ENCODE measurements around the gene HSD17B14.
"Not testable (repeated sequence)": the region's sequence is repeated elsewhere in the genome, so short reads cannot be mapped to it uniquely, and the experiment has no call there.

HSD17B14 gene

DNA sequence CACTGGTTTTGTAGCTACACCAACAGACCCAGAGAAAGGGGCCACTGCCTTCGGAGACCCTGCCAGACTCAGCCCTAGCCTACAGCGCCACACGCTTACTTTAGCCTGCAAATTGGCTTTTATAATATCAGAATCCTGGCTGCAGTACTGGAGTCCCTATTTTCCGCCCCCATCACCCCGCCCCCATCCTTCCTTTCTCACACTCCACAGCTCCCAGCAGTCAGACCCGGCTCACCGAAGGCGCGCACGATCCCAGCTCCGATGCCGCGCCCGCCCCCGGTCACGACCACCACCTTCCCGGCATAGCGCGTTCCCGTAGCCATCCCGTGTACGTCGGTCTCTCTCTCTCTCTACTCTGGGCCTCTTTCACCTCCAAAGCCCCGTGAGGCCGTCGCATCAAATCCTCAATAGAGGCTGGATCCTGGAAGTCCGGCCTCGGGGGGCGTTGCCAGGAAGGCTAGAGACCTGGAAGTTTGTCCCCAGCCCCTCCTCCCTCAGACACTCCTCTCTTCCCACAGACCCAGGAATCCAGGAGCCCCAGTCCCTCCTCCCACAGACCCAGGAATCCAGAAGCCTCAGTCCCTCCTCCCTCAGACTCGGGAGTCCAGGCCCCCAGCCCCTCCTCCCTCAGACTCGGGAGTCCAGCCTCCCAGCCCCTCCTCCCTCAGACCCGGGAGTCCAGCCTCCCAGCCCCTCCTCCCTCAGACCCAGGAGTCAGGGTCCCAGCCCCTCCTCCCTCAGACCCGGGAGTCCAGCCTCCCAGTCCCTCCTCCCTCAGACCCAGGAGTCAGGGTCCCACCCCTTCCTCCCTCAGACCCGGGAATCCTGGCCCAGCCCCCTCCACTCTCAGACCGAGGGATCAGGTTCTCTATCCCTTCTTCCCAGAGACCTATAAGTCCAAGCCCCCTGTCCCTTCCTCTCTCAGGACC lies at the start of gene HSD17B14:
Gene HSD17B14 (minus strand): TSS at position 403 of the 929 bp plus-strand sequence. CDS start 80 bp downstream, at position 323.
- DNase-seq: peak; percentile 44

GRCh38 chr19:48883726-48884125 lies 47.4 kb upstream of the HSD17B14 start:
- no peak for DNase-seq

DNA sequence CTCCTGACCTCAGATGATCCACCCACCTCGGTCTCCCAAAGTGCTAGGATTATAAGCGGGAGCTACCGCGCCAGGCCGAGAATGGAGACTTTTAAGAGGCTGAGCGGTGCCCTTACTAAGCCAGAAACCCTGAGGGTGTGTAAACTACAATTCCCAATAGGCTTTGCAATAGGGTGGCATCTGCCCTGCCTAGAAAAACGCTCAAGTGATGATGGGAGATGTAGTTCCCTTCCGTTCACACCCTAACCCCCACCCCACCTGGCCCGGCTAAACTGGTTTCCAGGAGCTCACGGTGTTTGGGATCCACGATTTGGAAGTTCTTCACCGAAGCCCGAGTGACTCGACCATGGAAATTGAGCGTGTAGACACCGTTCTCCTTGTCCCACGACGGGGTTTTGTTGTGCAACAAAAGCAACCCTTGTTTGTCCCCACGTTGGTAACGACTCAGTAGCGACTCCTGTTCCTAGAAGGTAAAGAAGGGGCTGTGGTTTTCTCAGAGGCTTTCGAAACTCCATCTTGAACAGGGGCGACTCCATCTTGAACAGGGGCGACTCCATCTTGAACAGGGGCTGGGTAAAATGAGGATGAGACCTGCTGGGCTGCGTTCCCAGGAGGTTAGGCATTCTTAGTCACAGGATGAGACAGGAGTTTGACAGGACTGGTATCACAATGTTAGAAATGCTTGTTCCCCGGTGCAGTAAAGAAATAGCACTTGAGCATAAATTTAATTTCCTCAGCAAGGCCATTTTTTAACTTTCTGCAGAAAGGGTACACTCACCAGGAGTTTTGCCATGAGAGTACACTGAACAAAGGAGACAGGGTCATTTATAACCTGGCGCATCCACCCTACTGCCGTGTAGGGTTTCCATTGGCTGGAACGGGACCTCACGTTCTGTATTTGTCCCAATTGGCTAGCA lies 45.7 kb upstream of the HSD17B14 start:
- peak; percentile 3 for DNase-seq

GRCh38 chr19:48879696-48880095 lies 43.4 kb upstream of the HSD17B14 start:
- DNase-seq: not testable (repeated sequence)

GRCh38 chr19:48879025-48879637 lies 42.8 kb upstream of the HSD17B14 start:
- DNase-seq: no peak

DNA sequence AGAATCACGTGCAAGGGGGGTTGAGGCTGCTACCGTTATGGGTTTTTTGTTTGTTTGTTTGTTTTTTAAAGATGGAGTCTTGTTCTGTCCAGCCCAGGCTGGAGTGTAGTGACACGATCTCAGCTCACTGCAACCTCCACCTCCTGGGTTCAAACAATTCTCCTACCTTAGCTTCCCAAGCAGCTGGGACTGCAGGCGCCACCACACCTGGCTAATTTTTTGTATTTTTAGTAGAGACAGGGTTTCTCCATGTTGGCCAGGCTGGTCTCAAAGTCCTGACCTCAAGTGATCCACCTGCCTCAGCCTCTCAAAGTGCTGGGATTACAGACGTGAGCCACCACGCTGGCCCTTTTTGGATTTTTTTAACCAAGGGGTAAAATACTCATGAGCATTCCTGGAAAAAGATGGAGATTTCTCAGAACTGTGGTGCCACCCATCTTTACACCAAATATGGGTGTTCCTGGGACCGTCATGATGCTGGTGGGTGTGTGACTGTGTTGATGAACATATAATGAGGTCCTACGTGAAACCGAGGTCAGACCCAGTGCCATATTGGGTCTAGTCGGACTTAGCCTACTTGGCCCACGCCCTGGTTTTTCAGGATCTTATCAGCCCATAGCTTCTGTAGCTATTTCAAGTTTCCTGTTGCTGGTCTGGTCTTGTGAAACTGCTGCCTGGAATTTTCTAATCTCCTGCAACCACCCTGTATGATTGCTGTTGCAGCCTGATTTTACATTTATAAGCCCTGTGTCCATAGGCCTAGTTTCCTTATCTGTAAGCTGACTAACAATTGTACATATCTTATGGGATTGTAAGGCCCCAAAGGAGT lies 42.1 kb upstream of the HSD17B14 start:
- DNase-seq: no peak

DNA sequence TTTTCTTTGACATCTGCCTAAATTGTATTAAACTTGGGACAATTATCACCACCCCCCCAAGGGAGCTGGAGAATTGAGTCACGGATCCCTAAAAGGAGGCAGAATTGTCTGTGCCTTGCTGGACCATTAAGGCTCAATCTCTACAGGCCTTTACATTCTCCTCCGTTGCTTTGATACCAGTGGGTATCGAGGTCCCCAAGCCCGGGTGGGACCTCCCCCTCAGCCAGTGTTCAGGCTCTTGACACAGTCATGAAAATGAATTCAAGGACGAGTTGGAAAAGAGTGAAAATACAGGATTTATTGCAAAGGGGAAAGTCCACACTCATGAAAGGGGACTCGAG lies 41.5 kb upstream of the HSD17B14 start:
- DNase-seq: no peak

- DNase-seq: not testable (repeated sequence)
These were observed 40.0 kb upstream of the HSD17B14 start for GRCh38 chr19:48876043-48876981.

DNA sequence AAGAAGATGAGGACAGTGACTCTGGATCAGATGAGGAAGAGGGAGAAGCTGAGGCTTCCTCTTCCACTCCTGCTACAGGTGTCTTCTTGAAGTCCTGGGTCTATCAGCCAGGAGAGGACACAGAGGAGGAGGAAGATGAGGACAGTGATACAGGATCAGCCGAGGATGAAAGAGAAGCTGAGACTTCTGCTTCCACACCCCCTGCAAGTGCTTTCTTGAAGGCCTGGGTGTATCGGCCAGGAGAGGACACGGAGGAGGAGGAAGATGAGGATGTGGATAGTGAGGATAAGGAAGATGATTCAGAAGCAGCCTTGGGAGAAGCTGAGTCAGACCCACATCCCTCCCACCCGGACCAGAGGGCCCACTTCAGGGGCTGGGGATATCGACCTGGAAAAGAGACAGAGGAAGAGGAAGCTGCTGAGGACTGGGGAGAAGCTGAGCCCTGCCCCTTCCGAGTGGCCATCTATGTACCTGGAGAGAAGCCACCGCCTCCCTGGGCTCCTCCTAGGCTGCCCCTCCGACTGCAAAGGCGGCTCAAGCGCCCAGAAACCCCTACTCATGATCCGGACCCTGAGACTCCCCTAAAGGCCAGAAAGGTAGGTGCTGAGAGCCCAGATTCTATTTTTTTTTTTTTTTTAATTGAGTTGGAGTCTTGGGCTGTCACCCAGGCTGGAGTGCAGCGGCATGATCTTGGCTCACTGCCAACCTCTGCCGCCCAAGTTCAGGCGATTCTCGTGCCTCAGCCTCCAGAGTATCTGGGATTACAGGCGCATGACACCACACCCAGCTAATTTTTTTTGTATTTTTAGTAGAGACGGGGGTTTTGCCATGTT lies 38.2 kb upstream of the HSD17B14 start:
- peak; percentile 62 for DNase-seq

- no peak for DNase-seq
These were observed 37.4 kb upstream of the HSD17B14 start for GRCh38 chr19:48873476-48874302.

- peak; percentile 45 for DNase-seq
These were observed 36.7 kb upstream of the HSD17B14 start for GRCh38 chr19:48872884-48873475.

- DNase-seq: peak; percentile 96
These were observed 36.0 kb upstream of the HSD17B14 start, which contains the start of gene PPP1R15A for GRCh38 chr19:48872182-48872883. Gene PPP1R15A (plus strand): TSS chr19:48872421. CDS start chr19:48873234, 813 bp downstream.

GRCh38 chr19:48871471-48872181 lies 35.3 kb upstream of the HSD17B14 start:
- not testable (repeated sequence) for DNase-seq

DNA sequence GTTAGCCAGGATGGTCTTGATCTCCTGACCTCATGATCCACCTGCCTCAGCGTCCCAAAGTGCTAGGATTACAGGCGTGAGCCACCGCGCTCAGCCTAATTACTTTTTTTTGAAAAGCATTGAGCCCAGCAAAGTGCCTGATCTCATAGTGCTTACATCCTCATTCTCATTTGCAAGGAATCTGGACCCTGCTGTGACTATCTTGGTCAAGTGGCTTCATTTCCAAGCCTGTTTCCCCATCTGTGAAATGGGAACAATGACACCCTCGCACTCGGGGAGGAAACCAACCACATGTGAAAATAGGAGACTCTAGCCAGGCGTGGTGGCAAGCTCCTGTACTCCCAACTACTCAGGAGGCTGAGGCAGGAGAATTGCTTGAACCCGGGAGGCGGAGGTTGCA lies 33.8 kb upstream of the HSD17B14 start:
- no peak for DNase-seq

DNA sequence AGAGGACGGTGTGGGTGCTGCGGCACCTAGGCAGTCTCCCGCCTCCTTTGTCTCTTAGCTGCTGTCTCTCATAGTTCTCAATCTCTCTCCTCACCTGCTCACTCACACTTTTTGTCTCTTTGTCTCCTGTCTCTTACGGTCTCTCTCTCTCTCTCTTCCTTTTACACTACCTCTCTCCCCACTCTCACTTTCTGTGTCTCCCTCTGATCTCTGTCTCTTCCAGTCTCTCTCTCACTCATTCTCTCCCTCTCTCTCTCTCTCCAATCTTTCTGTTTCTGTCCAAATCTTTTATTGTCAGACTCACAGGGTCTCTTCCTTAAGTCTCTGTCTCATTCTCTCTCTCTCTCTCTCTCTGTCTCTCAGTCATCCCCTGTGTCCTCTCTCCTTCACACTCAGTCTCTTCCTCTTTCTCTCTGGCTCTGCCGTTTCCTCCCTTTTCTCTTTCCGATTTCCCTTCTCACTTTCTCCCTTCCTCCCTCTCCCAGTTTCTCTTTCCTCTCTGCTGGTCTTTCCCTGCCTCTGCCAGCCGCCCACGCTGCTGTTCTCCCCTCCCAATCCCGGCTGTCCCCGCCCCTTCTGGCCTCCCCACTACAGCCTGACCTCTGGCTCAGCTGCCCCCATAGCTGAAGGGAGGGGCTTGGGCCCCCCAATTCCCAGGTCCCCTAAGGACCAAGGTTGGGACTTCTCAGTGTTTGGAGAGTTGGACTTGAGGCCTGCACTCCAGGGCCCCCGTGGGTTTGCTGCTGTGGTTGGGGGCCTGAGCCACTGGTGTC lies 32.0 kb upstream of the HSD17B14 start, which contains the start of gene PLEKHA4:
Gene PLEKHA4 (minus strand): TSS at position 504 of the 773 bp plus-strand sequence. CDS start 997 bp downstream, outside the sequence.
- DNase-seq: no peak

DNA sequence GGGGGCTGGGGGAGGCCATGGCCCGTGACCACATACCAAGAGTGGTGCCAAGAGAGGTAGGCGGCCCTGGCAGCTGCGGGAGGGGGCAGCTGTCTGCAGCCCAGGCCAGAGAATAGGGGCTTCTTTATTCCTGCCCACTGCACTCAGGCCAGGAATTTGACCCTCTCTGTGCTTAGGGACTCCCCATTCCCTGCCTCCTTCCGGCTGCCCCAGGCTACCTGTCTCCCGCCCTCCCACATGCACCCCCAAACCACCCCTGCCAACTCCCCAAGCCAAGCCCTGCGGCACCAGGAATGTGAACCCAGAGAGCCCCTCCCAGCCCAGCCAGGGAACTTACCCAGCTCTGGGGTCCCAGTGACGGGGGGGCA lies 31.4 kb upstream of the HSD17B14 start:
- DNase-seq: no peak
